GM12878 (cell line): ENCODE data around the gene SORCS2. TPM values are rescaled to one million over a fixed set of nuclear protein-coding genes. Genes with fewer than 3 reads are reported as not detected.

Experiments
- ATAC-seq: fragments of 200-7000 bp; cut with Tn5 transposase; 3 replicates; pipeline ENCODE4 v1.9.1; 2020; ENCODE audit warnings: mild to moderate bottlenecking, moderate library complexity
- BruUV-seq: library from RNA; stranded (reverse); fragments of 400-500 nt; replicated peaks from 2 replicates; lab custom pipeline; 2021; lab: Mats Ljungman, UMichigan
- CTCF ChIA-PET: fragments of 300-600 bp; sonication (Branson Sonifier 250); formaldehyde crosslinking; extraction: SDS; loops from one replicate; lab custom pipeline; 2021; ENCODE audit warnings: inconsistent platforms; lab: Yijun Ruan, JAX
- POLR2A ChIA-PET: fragments of 350-600 bp; formaldehyde crosslinking; extraction: SDS; loops from one replicate; lab custom pipeline; 2021; ENCODE audit warnings: inconsistent platforms; lab: Charles Lee
- RAD21 ChIA-PET: fragments of 300-600 bp; sonication (Branson Sonifier 250); formaldehyde crosslinking; loops from one replicate; lab custom pipeline; 2023; ENCODE audit warnings: antibody characterized with exemption; ENCODE audit not compliant: unreplicated experiment; lab: Charles Lee
- SMC1A ChIA-PET: fragments of 300-600 bp; sonication (Branson Sonifier 250); formaldehyde crosslinking; loops from one replicate; lab custom pipeline; 2023; ENCODE audit not compliant: unreplicated experiment, uncharacterized antibody; lab: Charles Lee
- DNase-seq: peaks from one replicate; pipeline ENCODE4 v3.0.0-alpha.2; 2011; ENCODE audit warnings: low read depth, low spot score
- FAIRE-seq: peaks from 3 replicates; lab custom pipeline; 2011; peaks lifted over from hg19 to GRCh38; lab: Jason Lieb, UNC
- H2AFZ ChIP-seq: 2 replicates; pipeline ENCODE4 v1.6.0; 2011; ENCODE audit warnings: low read depth, low read length, control low read depth; ENCODE audit not compliant: control insufficient read depth
- H3K27ac ChIP-seq: 2 replicates; pipeline ENCODE4 v1.5.1; 2011; ENCODE audit warnings: control low read depth; ENCODE audit not compliant: control insufficient read depth, insufficient read depth
- H3K27me3 ChIP-seq, 2 experiments: replicated peaks in 1 of 2; 2 replicates each; pipeline versions ENCODE4 v1.6.0 to v1.6.1; 2011; ENCODE audit warnings: low read length in 1 of 2; ENCODE audit not compliant: control insufficient read depth in 2 of 2, insufficient read depth in 2 of 2
- H3K36me3 ChIP-seq, 2 experiments: 2 replicates each; pipeline ENCODE4 v1.5.1; 2011; ENCODE audit warnings: low read length in 1 of 2; ENCODE audit not compliant: control insufficient read depth in 2 of 2, insufficient read depth in 2 of 2
- H3K4me1 ChIP-seq: 2 replicates; pipeline ENCODE4 v1.6.1; 2011; ENCODE audit warnings: mild to moderate bottlenecking, low read length, moderate library complexity, mixed read lengths; ENCODE audit not compliant: control insufficient read depth, insufficient read depth
- H3K4me2 ChIP-seq: 2 replicates; pipeline ENCODE4 v1.6.0; 2011; ENCODE audit warnings: control low read depth; ENCODE audit not compliant: control insufficient read depth, insufficient read depth
- H3K4me3 ChIP-seq: fragments of 200-600 bp; sonication (generic); 2 replicates; pipeline ENCODE4 v1.5.1; 2016
- H3K79me2 ChIP-seq: 2 replicates; pipeline ENCODE4 v1.6.0; 2011; ENCODE audit warnings: low read length; ENCODE audit not compliant: control insufficient read depth, insufficient read depth
- H3K9ac ChIP-seq: 2 replicates; pipeline ENCODE4 v1.8.0; 2011; ENCODE audit warnings: low read length, control low read depth, mixed read lengths; ENCODE audit not compliant: control insufficient read depth, insufficient read depth
- H3K9me3 ChIP-seq: replicated peaks from 3 replicates; pipeline ENCODE4 v1.5.1; 2011; ENCODE audit warnings: mild to moderate bottlenecking, low read length; ENCODE audit not compliant: control insufficient read depth, insufficient read depth
- H4K20me1 ChIP-seq: 2 replicates; pipeline ENCODE4 v1.6.0; 2011; ENCODE audit not compliant: control insufficient read depth, insufficient read depth
- BMI1 ChIP-seq: fragments of 450-650 bp; IDR thresholded peaks from 2 replicates; pipeline ENCODE4 v1.6.1; 2016; ENCODE audit warnings: mild to moderate bottlenecking, moderate library complexity, borderline replicate concordance
- STAT3 ChIP-seq: IDR thresholded peaks from 2 replicates; pipeline ENCODE4 v1.6.1; 2011; ENCODE audit warnings: low read depth, low read length, improper control_type of control experiment
- ZBTB11 ChIP-seq: fragments of 450-650 bp; formaldehyde crosslinking; IDR thresholded peaks from 2 replicates; pipeline ENCODE4 v1.5.0; 2022; ENCODE audit warnings: mild to moderate bottlenecking, missing genetic modification characterization
- ZNF592 ChIP-seq: fragments of 450-650 bp; IDR thresholded peaks from 2 replicates; pipeline ENCODE4 v1.6.1; 2017; ENCODE audit warnings: mild to moderate bottlenecking, moderate library complexity
- WGBS: methylation state at CpG from one replicate; pipeline ENCODE4 v1.1.6; 2016; ENCODE audit warnings: low lambda C conversion rate; ENCODE audit not compliant: insufficient replicate concordance, insufficient coverage; ENCODE audit errors: missing lambda C conversion rate; 5-methylcytosine and 5-hydroxymethylcytosine counted together
- in situ Hi-C: fragments of 300-500 bp; cut with MboI; formaldehyde crosslinking; loops from 9 replicates; pipeline ENCODE4 v1.14.3; 2018; ENCODE audit warnings: mixed read lengths
- intact Hi-C: fragments of 100-400 bp; cut with micrococcal nuclease; formaldehyde crosslinking; loops from one replicate; pipeline ENCODE4 v1.14.2; 2022; ENCODE audit not compliant: unreplicated experiment
- polyA plus RNA-seq, 11 experiments: library from polyadenylated mRNA; depleted of rRNA in 4 of 11; unstranded in 6 of 11; stranded (reverse) in 5 of 11; fragments of >200 nt; fragmentation: Nextera tagmentation in 4 of 11; fragmentation: Illumina TruSeq in 1 of 11; extraction: Ambion mirVana in 4 of 11; extraction: Trizol in 1 of 11; gene quantifications; 1 replicate in 1 of 11; 2 replicates in 10 of 11; pipeline versions ENCODE4 v1.2.1 to v1.2.3, GENCODE V29; 2011 to 2016; ENCODE audit warnings: inconsistent platforms in 2 of 11, missing spikeins in 2 of 11, low read depth in 1 of 11
- total RNA-seq, 4 experiments: library from RNA; depleted of rRNA in 3 of 4; stranded (reverse); fragments of >200 nt in 3 of 4; fragmentation: Illumina TruSeq in 1 of 4; extraction: Trizol in 1 of 4; gene quantifications; 2 replicates each; pipeline versions ENCODE4 v1.2.1 to v1.2.3, GENCODE V29; 2013 to 2021

Gene SORCS2
- total and polyA plus RNA-seq, 10 of the 15 experiments (the other 5 are each of a cell fraction or from before 2014, with no cell fraction given): 0.01 to 0.15 (median 0.05) TPM; not detected in 5

DNA sequence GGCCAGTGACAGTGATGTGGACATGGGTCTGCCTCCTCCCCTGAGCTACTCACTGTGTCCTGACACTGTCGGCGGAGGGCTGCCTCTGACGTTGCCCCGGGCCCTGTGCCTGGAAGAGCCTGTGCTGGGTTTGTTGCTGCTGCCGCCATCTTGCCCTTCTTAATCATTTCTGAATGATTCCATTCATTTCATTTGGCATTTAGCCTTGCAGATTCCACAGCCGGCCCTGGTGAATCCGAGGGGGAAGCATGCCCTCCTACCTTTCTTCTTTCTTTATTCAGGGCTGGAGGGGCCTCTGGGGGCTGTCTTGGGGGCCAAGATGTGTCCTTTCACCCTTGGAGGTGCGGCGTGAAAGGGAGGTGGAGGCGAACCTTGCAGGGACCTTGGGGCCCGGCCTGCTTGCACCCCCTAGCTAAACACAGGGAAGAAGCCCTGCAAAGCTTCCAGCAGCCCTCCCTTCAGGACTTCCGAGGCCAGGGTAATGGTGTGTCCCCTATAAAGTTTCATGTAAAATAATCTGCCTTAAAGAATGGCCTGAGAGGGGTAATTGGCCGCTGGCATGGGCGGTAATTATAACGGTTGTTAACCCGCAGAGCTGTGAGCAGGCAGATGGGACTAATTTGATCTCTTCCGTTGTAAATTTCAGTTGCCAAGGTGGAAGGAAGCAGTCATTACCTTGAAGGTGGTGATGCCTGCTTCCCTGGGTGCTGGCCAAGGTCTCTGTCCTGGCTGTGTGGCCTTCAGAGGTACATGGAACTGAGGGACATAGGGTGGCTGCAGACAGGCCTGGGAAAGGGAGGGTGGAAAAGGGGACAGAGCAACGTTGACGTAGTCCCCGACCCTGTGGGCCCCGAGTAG is 150.1 kb downstream of the SORCS2 start:
- no peaks in the 10 kb centered on the region for H3K79me2 ChIP-seq
- in situ Hi-C loops: no loop called here
- no peak for DNase-seq
- no peaks in the 10 kb centered on the region for H3K4me1 ChIP-seq
- no peak for ATAC-seq
- no peak for FAIRE-seq
- CTCF ChIA-PET: no interaction called here
- H4K20me1 ChIP-seq: no peaks in the 10 kb centered on the region; the same call in 1 of the 2 replicates
- POLR2A ChIA-PET: no interaction called here
- RAD21 ChIA-PET: no interaction called here
- intact Hi-C loops: no loop called here
- BruUV-seq: no TSS peak
- TF ChIP-seq ZBTB11 (CRISPR knock-in tag) (no peak), STAT3 (no peak), BMI1 (no peak), ZNF592 (no peak)
- H3K27ac ChIP-seq: no peak overlapping the region
- H3K9ac ChIP-seq: no peak overlapping the region
- no peaks in the 10 kb centered on the region for H3K9me3 ChIP-seq
- no peaks in the 10 kb centered on the region for H3K36me3 ChIP-seq
- SMC1A ChIA-PET: no interaction called here
- H3K27me3 ChIP-seq: no peaks in the 10 kb centered on the region
- H2AFZ ChIP-seq: no peak overlapping the region
- 44% methylated on average over 21 of the region's 21 CpGs for WGBS
- H3K4me3 ChIP-seq: no peak overlapping the region
- no peak overlapping the region for H3K4me2 ChIP-seq
